NCI-H510A (cell line): ENCODE measurements around the gene OR2F1.

Source experiments
- DNase-seq: peaks from one replicate; lab custom pipeline; 2025; lab: John Stamatoyannopoulos, UW

The OR2F1 gene

GRCh38 chr7:143954135-143954534 lies 509 bp upstream of the OR2F1 start:
- DNase-seq: no peak

- DNase-seq: no peak
Measured at GRCh38 chr7:143958781-143959180, 4.1 kb downstream of the OR2F1 start.

GRCh38 chr7:143960813-143961610 lies 6.4 kb downstream of the OR2F1 start:
- DNase-seq: no peak

- DNase-seq: no peak
Measured at GRCh38 chr7:143965280-143965679, 10.6 kb downstream of the OR2F1 start.

- no peak for DNase-seq
Measured at GRCh38 chr7:143967398-143967797, 12.8 kb downstream of the OR2F1 start.

GRCh38 chr7:143973870-143974416 lies 19.3 kb downstream of the OR2F1 start:
- DNase-seq: no peak

- DNase-seq: no peak
Measured at GRCh38 chr7:143974459-143974858, 19.8 kb downstream of the OR2F1 start.

- DNase-seq: no peak
Measured at GRCh38 chr7:143975617-143976016, 21.0 kb downstream of the OR2F1 start.

- no peak for DNase-seq
Measured at GRCh38 chr7:143978585-143978984, 23.9 kb downstream of the OR2F1 start.

GRCh38 chr7:143979359-143979758 lies 24.7 kb downstream of the OR2F1 start:
- DNase-seq: no peak

GRCh38 chr7:143979998-143980397 lies 25.4 kb downstream of the OR2F1 start:
- no peak for DNase-seq

GRCh38 chr7:143980746-143981510 lies 26.3 kb downstream of the OR2F1 start:
- no peak for DNase-seq

GRCh38 chr7:143983960-143984359 lies 29.3 kb downstream of the OR2F1 start:
- no peak for DNase-seq

- no peak for DNase-seq
Measured at GRCh38 chr7:143987513-143987912, 32.9 kb downstream of the OR2F1 start.

GRCh38 chr7:143988976-143989745 lies 34.5 kb downstream of the OR2F1 start:
- no peak for DNase-seq

- DNase-seq: no peak
Measured at GRCh38 chr7:143992670-143993069, 38.0 kb downstream of the OR2F1 start.

GRCh38 chr7:143993924-143994323 lies 39.3 kb downstream of the OR2F1 start:
- no peak for DNase-seq

GRCh38 chr7:144000020-144000419 lies 45.4 kb downstream of the OR2F1 start, which contains the start of gene OR6B1:
TSS of gene OR6B1 (plus strand) at chr7:144000320. CDS start at chr7:144003997, 3,677 bp downstream.
- no peak for DNase-seq

- DNase-seq: no peak
Measured at GRCh38 chr7:144001543-144001942, 46.9 kb downstream of the OR2F1 start.

GRCh38 chr7:144004703-144005102 lies 50.1 kb downstream of the OR2F1 start:
- DNase-seq: no peak

GRCh38 chr7:144006029-144006691 lies 51.5 kb downstream of the OR2F1 start:
- DNase-seq: no peak

- DNase-seq: no peak
Measured at GRCh38 chr7:144006692-144007042, 52.0 kb downstream of the OR2F1 start.
